ENCODE measurements around the gene CCDC107. TPM values are rescaled to one million over a fixed set of nuclear protein-coding genes. Genes with fewer than 3 reads are reported as not detected.
"Not testable (repeated sequence)": the region's sequence is repeated elsewhere in the genome, so short reads cannot be mapped to it uniquely, and the experiment has no call there.

CCDC107 gene
- polyA plus RNA-seq (2014; cell fraction: cytosol; rRNA removed) = 6.5 and 7.8 TPM in 2 replicates
- 7.7 and 8.2 TPM in 2 replicates for polyA plus RNA-seq (2014; cell fraction: nucleus; rRNA removed)

GRCh38 chr9:35658137-35658967 is at the start of gene CCDC107:
Gene CCDC107, plus strand, starts transcription at chr9:35658292. Its CDS starts 88 bp downstream, at chr9:35658380.
- peak; percentile 90 for DNase-seq (ENCODE audit: low spot score)

GRCh38 chr9:35609001-35609819 is 48.9 kb upstream of the CCDC107 start:
- no peak for DNase-seq (ENCODE audit: low spot score)

GRCh38 chr9:35609820-35610163 is 48.3 kb upstream of the CCDC107 start:
- DNase-seq (ENCODE audit: low spot score) = no peak

- peak; percentile 60 for DNase-seq (ENCODE audit: low spot score)
Observed at GRCh38 chr9:35611230-35611797, 46.8 kb upstream of the CCDC107 start.

GRCh38 chr9:35612066-35612465 is 46.0 kb upstream of the CCDC107 start:
- not testable (repeated sequence) for DNase-seq (ENCODE audit: low spot score)

- no peak for DNase-seq (ENCODE audit: low spot score)
Observed at GRCh38 chr9:35612843-35613242, 45.2 kb upstream of the CCDC107 start.

- no peak for DNase-seq (ENCODE audit: low spot score)
Observed at GRCh38 chr9:35615981-35616680, 42.0 kb upstream of the CCDC107 start.

GRCh38 chr9:35616681-35617459 is 41.2 kb upstream of the CCDC107 start:
- DNase-seq (ENCODE audit: low spot score) = peak; percentile 54

- no peak for DNase-seq (ENCODE audit: low spot score)
Observed at GRCh38 chr9:35617548-35617947, 40.5 kb upstream of the CCDC107 start.

GRCh38 chr9:35618325-35618727 is 39.8 kb upstream of the CCDC107 start, which contains the start of gene CD72:
Gene CD72, minus strand, starts transcription at chr9:35618413. Its CDS starts 110 bp downstream, at chr9:35618303.
- DNase-seq (ENCODE audit: low spot score) = no peak

- no peak for DNase-seq (ENCODE audit: low spot score)
Observed at GRCh38 chr9:35618854-35619799, 39.0 kb upstream of the CCDC107 start.

GRCh38 chr9:35619800-35620158 is 38.3 kb upstream of the CCDC107 start:
- no peak for DNase-seq (ENCODE audit: low spot score)

GRCh38 chr9:35627575-35627974 is 30.5 kb upstream of the CCDC107 start:
- DNase-seq (ENCODE audit: low spot score) = no peak

- no peak for DNase-seq (ENCODE audit: low spot score)
Observed at GRCh38 chr9:35628389-35628991, 29.6 kb upstream of the CCDC107 start.

GRCh38 chr9:35629597-35629996 is 28.5 kb upstream of the CCDC107 start:
- DNase-seq (ENCODE audit: low spot score) = no peak

GRCh38 chr9:35635730-35636129 is 22.4 kb upstream of the CCDC107 start:
- no peak for DNase-seq (ENCODE audit: low spot score)

GRCh38 chr9:35636135-35636876 is 21.8 kb upstream of the CCDC107 start:
- no peak for DNase-seq (ENCODE audit: low spot score)

- DNase-seq (ENCODE audit: low spot score) = not testable (repeated sequence)
Observed at GRCh38 chr9:35636877-35637246, 21.2 kb upstream of the CCDC107 start.

All from SK-N-DZ (cell line).